Fibroblast of lung (primary cell): ENCODE results near the gene CSPG5. TPM values are rescaled to one million over a fixed set of nuclear protein-coding genes. Genes with fewer than 3 reads are reported as not detected.

Experiments used
- DNase-seq, 2 donors: peaks; one replicate each; pipeline versions ENCODE4 v3.0.0 to v3.0.0-alpha.2; 2010; ENCODE audit warnings: low read depth in 2 of 2
- H2AFZ ChIP-seq: 2 replicates; pipeline ENCODE4 v1.5.1; 2012; ENCODE audit warnings: low read length, control low read depth, inconsistent platforms
- H3K27ac ChIP-seq: 2 replicates; pipeline ENCODE4 v1.5.1; 2011; ENCODE audit warnings: low read length, control low read depth; ENCODE audit not compliant: insufficient read depth
- H3K27me3 ChIP-seq: 2 replicates; pipeline ENCODE4 v1.5.1; 2011; ENCODE audit warnings: mild to moderate bottlenecking, low read length; ENCODE audit not compliant: control insufficient read depth, insufficient read depth
- H3K36me3 ChIP-seq: 2 replicates; pipeline ENCODE4 v1.5.1; 2011; ENCODE audit warnings: low read length; ENCODE audit not compliant: control insufficient read depth, insufficient read depth
- H3K4me1 ChIP-seq: 2 replicates; pipeline ENCODE4 v1.5.1; 2011; ENCODE audit warnings: low read length; ENCODE audit not compliant: control insufficient read depth, insufficient read depth; ENCODE audit errors: extremely low read depth
- H3K4me2 ChIP-seq: 2 replicates; pipeline ENCODE4 v1.5.1; 2011; ENCODE audit warnings: low read length, control low read depth; ENCODE audit not compliant: insufficient read depth; ENCODE audit errors: extremely low read depth
- H3K4me3 ChIP-seq, 4 experiments: fragments of 200-600 bp in 1 of 4; sonication (generic) in 1 of 4; replicated peaks in 1 of 4; 2 replicates each; pipeline ENCODE4 v1.5.1; 2011 to 2016; ENCODE audit warnings: low read length in 4 of 4, low read depth in 3 of 4, mild to moderate bottlenecking in 3 of 4, control low read depth in 2 of 4, inconsistent platforms in 1 of 4, mixed read lengths in 1 of 4; ENCODE audit not compliant: insufficient read depth in 1 of 4; ENCODE audit errors: control extremely low read depth in 1 of 4
- H3K79me2 ChIP-seq: 2 replicates; pipeline ENCODE4 v1.5.1; 2012; ENCODE audit warnings: mild to moderate bottlenecking, low read length, inconsistent platforms; ENCODE audit not compliant: control insufficient read depth, insufficient read depth
- H3K9ac ChIP-seq: 2 replicates; pipeline ENCODE4 v1.5.1; 2011; ENCODE audit warnings: mild to moderate bottlenecking, low read length, control low read depth; ENCODE audit not compliant: insufficient read depth
- H3K9me3 ChIP-seq: 2 replicates; pipeline ENCODE4 v1.5.1; 2012; ENCODE audit warnings: low read depth, low read length; ENCODE audit not compliant: control insufficient read depth, insufficient read depth
- H4K20me1 ChIP-seq: 2 replicates; pipeline ENCODE4 v1.5.1; 2011; ENCODE audit warnings: low read length; ENCODE audit not compliant: control insufficient read depth, insufficient read depth; ENCODE audit errors: extremely low read depth
- EZH2 ChIP-seq: IDR thresholded peaks from 2 replicates; pipeline ENCODE4 v1.5.1; 2012; ENCODE audit warnings: low read length, control low read depth, mild to moderate bottlenecking; ENCODE audit errors: missing control alignments
- polyA plus RNA-seq, 2 donors: library from polyadenylated mRNA; depleted of rRNA in 1 of 2; stranded (reverse) in 1 of 2; unstranded in 1 of 2; fragments of >200 nt; gene quantifications; 2 replicates each; pipeline ENCODE4 v1.2.1, GENCODE V29; 2011 to 2012; ENCODE audit warnings: missing spikeins in 1 of 2
- total RNA-seq: library from RNA; depleted of rRNA; stranded (reverse); fragments of >200 nt; gene quantifications from 2 replicates; pipeline ENCODE4 v1.2.1, GENCODE V29; 2014
- TF ChIP-seq, protein P1 (sequence below), 2 donors: IDR thresholded peaks in 1 of 2; conservative IDR thresholded peaks in 1 of 2; 1 replicate in 1 of 2; 2 replicates in 1 of 2; pipeline ENCODE4 v1.5.1; 2011 to 2012; ENCODE audit warnings: low read length in 2 of 2, control low read depth in 1 of 2, inconsistent platforms in 1 of 2, low read depth in 1 of 2, mild to moderate bottlenecking in 1 of 2

The CSPG5 gene
- total and polyA plus RNA-seq, 2 donors (not counting 1 experiment from before 2014, with no cell fraction given) = 0.17 TPM; not detected in 1

- Histone ChIP-seq H4K20me1 (no peaks in the 10 kb centered on the region), H3K27me3 (no peaks in the 10 kb centered on the region), H3K9ac (no peak overlapping the region), H3K79me2 (no peaks in the 10 kb centered on the region), H3K36me3 (no peaks in the 10 kb centered on the region), H3K4me1 (no peaks in the 10 kb centered on the region), H3K9me3 (no peaks in the 10 kb centered on the region), H3K27ac (no peak overlapping the region), H3K4me2 (peak overlapping the region; percentile 48), H2AFZ (peak overlapping the region; percentile 19), H3K4me3 (no peak overlapping the region)
- peak; percentile 13 to 84 for DNase-seq
- TF ChIP-seq EZH2 = no peak
- TF ChIP-seq, protein P1, sequence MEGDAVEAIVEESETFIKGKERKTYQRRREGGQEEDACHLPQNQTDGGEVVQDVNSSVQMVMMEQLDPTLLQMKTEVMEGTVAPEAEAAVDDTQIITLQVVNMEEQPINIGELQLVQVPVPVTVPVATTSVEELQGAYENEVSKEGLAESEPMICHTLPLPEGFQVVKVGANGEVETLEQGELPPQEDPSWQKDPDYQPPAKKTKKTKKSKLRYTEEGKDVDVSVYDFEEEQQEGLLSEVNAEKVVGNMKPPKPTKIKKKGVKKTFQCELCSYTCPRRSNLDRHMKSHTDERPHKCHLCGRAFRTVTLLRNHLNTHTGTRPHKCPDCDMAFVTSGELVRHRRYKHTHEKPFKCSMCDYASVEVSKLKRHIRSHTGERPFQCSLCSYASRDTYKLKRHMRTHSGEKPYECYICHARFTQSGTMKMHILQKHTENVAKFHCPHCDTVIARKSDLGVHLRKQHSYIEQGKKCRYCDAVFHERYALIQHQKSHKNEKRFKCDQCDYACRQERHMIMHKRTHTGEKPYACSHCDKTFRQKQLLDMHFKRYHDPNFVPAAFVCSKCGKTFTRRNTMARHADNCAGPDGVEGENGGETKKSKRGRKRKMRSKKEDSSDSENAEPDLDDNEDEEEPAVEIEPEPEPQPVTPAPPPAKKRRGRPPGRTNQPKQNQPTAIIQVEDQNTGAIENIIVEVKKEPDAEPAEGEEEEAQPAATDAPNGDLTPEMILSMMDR (conservative IDR thresholded peaks at IDR 0.05 in 1 of 2, IDR thresholded peaks at IDR 0.05 in 1 of 2; ENCODE audit: low read depth in 1 of 2, low read length in 2 of 2) = no peak
Observed at GRCh38 chr3:47542471-47543173, 36.0 kb downstream of the CSPG5 start.

DNA sequence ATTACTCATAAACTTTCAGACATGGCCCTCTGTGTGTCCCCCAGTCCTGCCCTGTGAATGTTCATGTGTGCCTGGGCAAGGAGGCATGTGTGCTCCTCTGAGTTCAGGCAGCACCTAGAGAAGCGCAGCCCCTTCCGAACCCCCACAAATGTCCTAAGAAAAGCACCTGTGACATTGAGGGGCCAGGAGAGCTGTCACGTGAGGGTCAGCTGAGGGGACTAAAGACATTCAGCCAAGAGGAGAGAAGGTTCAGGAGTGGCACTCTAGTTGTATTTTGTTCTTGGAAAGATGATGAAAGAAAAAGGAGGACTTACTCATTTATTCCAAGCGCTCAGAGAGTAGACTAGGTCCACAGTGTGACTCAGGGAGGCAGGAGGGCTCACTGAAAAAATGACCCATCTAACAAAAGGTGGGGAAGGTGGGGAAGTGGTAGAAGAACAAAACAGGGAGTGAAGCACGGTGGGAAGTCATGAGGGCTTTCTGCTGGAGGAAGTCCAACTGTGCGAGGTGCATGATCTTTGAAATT, 37.0 kb downstream of the CSPG5 start:
- H3K9me3 ChIP-seq = no peaks in the 10 kb centered on the region
- H3K79me2 ChIP-seq = no peaks in the 10 kb centered on the region
- H3K27me3 ChIP-seq = no peaks in the 10 kb centered on the region
- no peak overlapping the region for H2AFZ ChIP-seq
- no peak overlapping the region for H3K4me2 ChIP-seq
- TF ChIP-seq EZH2 = no peak
- TF ChIP-seq, protein P1 (conservative IDR thresholded peaks at IDR 0.05 in 1 of 2, IDR thresholded peaks at IDR 0.05 in 1 of 2; ENCODE audit: low read depth in 1 of 2, low read length in 2 of 2) = no peak
- no peaks in the 10 kb centered on the region for H3K4me1 ChIP-seq
- peak in 1 of 2 donors; percentile 7 for DNase-seq
- H3K27ac ChIP-seq = no peak overlapping the region
- H4K20me1 ChIP-seq = no peaks in the 10 kb centered on the region
- H3K9ac ChIP-seq = no peak overlapping the region
- H3K36me3 ChIP-seq = no peaks in the 10 kb centered on the region
- no peak overlapping the region for H3K4me3 ChIP-seq

GRCh38 chr3:47540281-47540680, 38.4 kb downstream of the CSPG5 start:
- Histone ChIP-seq H3K9ac (no peak overlapping the region), H3K4me2 (no peak overlapping the region), H3K27ac (no peak overlapping the region), H2AFZ (no peak overlapping the region), H3K79me2 (no peaks in the 10 kb centered on the region), H3K36me3 (no peaks in the 10 kb centered on the region), H3K9me3 (no peaks in the 10 kb centered on the region), H4K20me1 (no peaks in the 10 kb centered on the region), H3K27me3 (no peaks in the 10 kb centered on the region), H3K4me1 (no peaks in the 10 kb centered on the region), H3K4me3 (no peak overlapping the region)
- no peak for TF ChIP-seq EZH2
- TF ChIP-seq, protein P1 (conservative IDR thresholded peaks at IDR 0.05 in 1 of 2, IDR thresholded peaks at IDR 0.05 in 1 of 2; ENCODE audit: low read depth in 1 of 2, low read length in 2 of 2) = no peak
- peak in 1 of 2 donors; percentile 12 for DNase-seq
